RWPE2 (cell line): ENCODE measurements around the gene FAM89A.

Experiments used
- ATAC-seq: fragments of 200-7000 bp; cut with Tn5 transposase; 3 replicates; pipeline ENCODE4 v1.9.1; 2021; ENCODE audit warnings: low read depth
- DNase-seq: peaks from one replicate; pipeline ENCODE4 v3.0.0-alpha.2; 2020; ENCODE audit warnings: low spot score
- H3K27ac ChIP-seq: fragments of 450-650 bp; 2 replicates; pipeline ENCODE4 v1.5.1; 2017; ENCODE audit warnings: mild to moderate bottlenecking; ENCODE audit not compliant: poor library complexity, severe bottlenecking
- H3K27me3 ChIP-seq: fragments of 250-450 bp; sonication (Bioruptor Pico); 2 replicates; pipeline ENCODE4 v1.5.1; 2021; ENCODE audit warnings: mild to moderate bottlenecking, moderate library complexity; ENCODE audit not compliant: insufficient read depth, poor library complexity, severe bottlenecking
- H3K36me3 ChIP-seq: fragments of 250-450 bp; sonication (Bioruptor Pico); 2 replicates; pipeline ENCODE4 v1.5.1; 2020; ENCODE audit warnings: low read depth, mild to moderate bottlenecking, moderate library complexity
- H3K4me1 ChIP-seq: fragments of 250-450 bp; sonication (Bioruptor Pico); 2 replicates; pipeline ENCODE4 v1.5.1; 2021; ENCODE audit warnings: mild to moderate bottlenecking, moderate library complexity; ENCODE audit not compliant: insufficient read depth, poor library complexity, severe bottlenecking
- H3K4me3 ChIP-seq: fragments of 250-450 bp; sonication (Bioruptor Pico); 2 replicates; pipeline ENCODE4 v1.5.1; 2021; ENCODE audit warnings: mild to moderate bottlenecking, moderate library complexity; ENCODE audit not compliant: severe bottlenecking
- H3K9me3 ChIP-seq: fragments of 250-450 bp; sonication (Bioruptor Pico); 2 replicates; pipeline ENCODE4 v1.5.1; 2021; ENCODE audit warnings: mild to moderate bottlenecking, moderate library complexity; ENCODE audit not compliant: severe bottlenecking
- TF ChIP-seq, protein P1 (sequence below): fragments of 450-650 bp; IDR thresholded peaks from one replicate; pipeline ENCODE4 v1.5.1; 2017; ENCODE audit warnings: mild to moderate bottlenecking, moderate library complexity; ENCODE audit not compliant: poor library complexity, severe bottlenecking

FAM89A gene

DNA sequence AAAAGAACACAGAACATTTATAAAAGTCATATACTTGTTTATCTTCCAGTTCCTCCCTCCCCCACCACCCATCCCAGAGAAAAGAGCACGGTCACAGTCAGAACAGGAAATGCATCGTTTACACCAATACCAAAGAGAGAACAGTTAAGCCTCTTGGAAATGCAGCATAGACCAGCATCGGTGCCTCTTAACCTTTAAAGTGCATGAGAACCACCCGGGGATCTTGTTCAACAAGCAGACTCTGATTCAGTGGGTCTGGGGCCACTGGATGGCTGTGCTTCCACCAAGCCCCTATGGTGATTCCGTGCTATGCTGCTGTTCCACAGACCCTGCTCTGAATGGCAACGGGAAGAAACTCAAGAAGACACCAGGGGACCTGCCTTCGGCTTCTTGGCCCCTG lies 19.2 kb downstream of the FAM89A start:
- DNase-seq (no peak), ATAC-seq (no peak)
- no peak overlapping the region for H3K27ac ChIP-seq
- H3K27me3 ChIP-seq, result no peaks in the 10 kb centered on the region
- no peak overlapping the region for H3K4me3 ChIP-seq
- TF ChIP-seq, protein P1, sequence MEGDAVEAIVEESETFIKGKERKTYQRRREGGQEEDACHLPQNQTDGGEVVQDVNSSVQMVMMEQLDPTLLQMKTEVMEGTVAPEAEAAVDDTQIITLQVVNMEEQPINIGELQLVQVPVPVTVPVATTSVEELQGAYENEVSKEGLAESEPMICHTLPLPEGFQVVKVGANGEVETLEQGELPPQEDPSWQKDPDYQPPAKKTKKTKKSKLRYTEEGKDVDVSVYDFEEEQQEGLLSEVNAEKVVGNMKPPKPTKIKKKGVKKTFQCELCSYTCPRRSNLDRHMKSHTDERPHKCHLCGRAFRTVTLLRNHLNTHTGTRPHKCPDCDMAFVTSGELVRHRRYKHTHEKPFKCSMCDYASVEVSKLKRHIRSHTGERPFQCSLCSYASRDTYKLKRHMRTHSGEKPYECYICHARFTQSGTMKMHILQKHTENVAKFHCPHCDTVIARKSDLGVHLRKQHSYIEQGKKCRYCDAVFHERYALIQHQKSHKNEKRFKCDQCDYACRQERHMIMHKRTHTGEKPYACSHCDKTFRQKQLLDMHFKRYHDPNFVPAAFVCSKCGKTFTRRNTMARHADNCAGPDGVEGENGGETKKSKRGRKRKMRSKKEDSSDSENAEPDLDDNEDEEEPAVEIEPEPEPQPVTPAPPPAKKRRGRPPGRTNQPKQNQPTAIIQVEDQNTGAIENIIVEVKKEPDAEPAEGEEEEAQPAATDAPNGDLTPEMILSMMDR, result no peak
- H3K36me3 ChIP-seq, result no peaks in the 10 kb centered on the region
- no peaks in the 10 kb centered on the region for H3K9me3 ChIP-seq
- peaks cover 13% of the 10 kb centered on the region for H3K4me1 ChIP-seq

DNA sequence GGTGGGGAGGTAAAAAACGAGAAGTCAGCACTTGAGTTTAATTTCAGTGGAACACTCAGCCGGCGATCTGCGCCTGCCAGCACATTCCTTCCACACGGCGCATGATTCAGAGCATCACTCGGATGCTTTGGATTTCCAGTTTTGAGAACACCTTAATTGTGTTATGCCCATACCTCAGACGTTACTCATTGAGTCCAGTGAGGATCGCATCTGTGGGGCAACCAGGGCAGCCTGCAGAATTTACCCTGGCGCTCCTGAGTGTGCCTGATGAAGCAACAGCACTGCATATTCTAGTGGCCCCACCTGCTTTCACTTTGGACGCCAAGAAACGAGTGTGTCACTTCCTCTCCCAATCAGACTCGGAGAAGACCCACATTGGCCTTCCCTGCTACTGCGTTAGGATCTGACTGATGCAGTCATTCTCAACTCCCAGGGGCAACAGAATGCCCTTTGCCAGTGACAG lies 19.9 kb downstream of the FAM89A start:
- ATAC-seq (peak; percentile 52), DNase-seq (no peak)
- Histone ChIP-seq H3K36me3 (no peaks in the 10 kb centered on the region), H3K4me3 (no peak overlapping the region), H3K27me3 (no peaks in the 10 kb centered on the region), H3K27ac (no peak overlapping the region), H3K9me3 (no peaks in the 10 kb centered on the region), H3K4me1 (peaks cover 13% of the 10 kb centered on the region)
- TF ChIP-seq, protein P1, result no peak

DNA sequence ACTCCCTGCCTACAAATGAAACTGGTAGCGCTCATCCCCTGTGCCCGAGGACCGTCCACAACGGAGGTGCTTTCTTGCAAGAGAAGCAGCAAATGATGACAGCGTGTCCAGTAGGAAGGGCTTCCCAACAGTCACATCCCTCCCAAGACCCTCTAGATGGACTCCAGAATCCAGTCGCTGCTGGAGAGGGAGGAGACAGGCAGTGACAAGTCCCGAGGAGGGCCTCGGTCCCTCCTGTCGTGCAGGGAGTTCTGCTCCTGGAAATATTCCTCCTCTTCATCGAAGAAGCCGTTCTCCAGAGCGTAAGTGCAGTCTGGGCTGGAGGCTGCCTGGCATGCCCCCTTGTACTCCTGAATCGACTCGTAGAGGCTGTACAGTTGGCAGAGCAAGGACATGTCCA lies 20.3 kb downstream of the FAM89A start:
- H3K4me3 ChIP-seq, result no peak overlapping the region
- TF ChIP-seq, protein P1, result no peak
- ATAC-seq (no peak), DNase-seq (no peak)
- no peaks in the 10 kb centered on the region for H3K9me3 ChIP-seq
- H3K36me3 ChIP-seq, result no peaks in the 10 kb centered on the region
- H3K27ac ChIP-seq, result no peak overlapping the region
- H3K27me3 ChIP-seq, result no peaks in the 10 kb centered on the region
- peaks cover 13% of the 10 kb centered on the region for H3K4me1 ChIP-seq

DNA sequence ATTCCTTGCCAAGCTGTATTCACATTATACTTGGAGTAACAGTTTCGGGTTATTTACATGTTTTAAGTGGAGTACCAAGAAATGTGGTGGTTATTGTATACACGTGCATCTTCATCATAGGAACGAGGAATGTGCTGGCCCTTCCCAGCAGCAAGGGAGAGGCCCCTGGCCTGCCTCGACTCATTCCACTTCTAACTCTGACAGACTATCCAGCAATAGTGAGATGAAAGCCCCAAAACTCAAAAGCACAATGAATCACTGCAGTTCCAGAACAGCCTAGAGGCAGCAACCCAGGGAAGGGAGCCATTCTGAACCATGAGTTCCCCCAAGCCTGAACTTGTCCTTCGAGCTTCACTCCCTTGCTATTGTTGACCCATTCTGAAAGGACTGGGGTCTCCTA lies 23.1 kb downstream of the FAM89A start:
- H3K9me3 ChIP-seq, result no peaks in the 10 kb centered on the region
- H3K36me3 ChIP-seq, result no peaks in the 10 kb centered on the region
- TF ChIP-seq, protein P1, result no peak
- peak; percentile 63; the same call in 2 of the 3 replicates for ATAC-seq
- H3K4me3 ChIP-seq, result no peak overlapping the region
- DNase-seq, result no peak
- H3K27ac ChIP-seq, result peak overlapping the region; percentile 20
- no peaks in the 10 kb centered on the region for H3K27me3 ChIP-seq
- H3K4me1 ChIP-seq, result peaks cover 13% of the 10 kb centered on the region

DNA sequence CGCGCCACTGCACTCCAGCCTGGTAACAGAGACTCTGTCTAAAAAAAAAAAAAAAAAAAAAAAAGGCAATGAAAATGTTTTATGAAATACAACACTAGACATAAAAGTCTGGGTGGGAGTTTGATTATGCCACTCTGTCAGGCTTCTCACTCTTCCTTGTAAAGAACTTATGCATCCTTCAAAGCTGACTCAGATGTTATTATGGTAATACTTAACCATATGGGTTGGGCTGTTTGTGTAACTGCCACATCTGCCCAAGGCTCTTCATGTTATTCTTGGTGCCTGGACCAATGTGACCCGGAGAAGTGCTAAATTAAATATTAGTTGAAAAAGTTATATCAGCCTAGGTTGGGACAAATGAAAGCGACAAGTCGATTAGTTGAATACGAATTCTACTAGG lies 23.8 kb downstream of the FAM89A start:
- DNase-seq, result no peak
- peak overlapping the region; percentile 20 for H3K27ac ChIP-seq
- TF ChIP-seq, protein P1, result no peak
- no peaks in the 10 kb centered on the region for H3K27me3 ChIP-seq
- H3K9me3 ChIP-seq, result no peaks in the 10 kb centered on the region
- ATAC-seq, result no peak
- H3K4me1 ChIP-seq, result peaks cover 13% of the 10 kb centered on the region
- no peaks in the 10 kb centered on the region for H3K36me3 ChIP-seq
- H3K4me3 ChIP-seq, result no peak overlapping the region
